Mesothelial cell of epicardium (in vitro differentiated cells): ENCODE results near the gene RIBC2. TPM values are rescaled to one million over a fixed set of nuclear protein-coding genes. Genes with fewer than 3 reads are reported as not detected.

ENCODE experiments used
- DNase-seq, 2 experiments: peaks; one replicate each; pipeline ENCODE4 v3.0.0; 2021; ENCODE audit warnings: low spot score in 2 of 2; ENCODE audit not compliant: unreplicated experiment in 2 of 2
- H3K27ac Mint-ChIP-seq: 2 replicates; pipeline ENCODE4 v1.8.0; 2021; ENCODE audit warnings: mixed read lengths
- H3K27me3 Mint-ChIP-seq: 2 replicates; pipeline ENCODE4 v1.8.0; 2021; ENCODE audit warnings: low read depth, mixed read lengths
- H3K36me3 Mint-ChIP-seq: 2 replicates; pipeline ENCODE4 v1.8.0; 2021; ENCODE audit warnings: mixed read lengths
- H3K4me1 Mint-ChIP-seq: 2 replicates; pipeline ENCODE4 v1.8.0; 2021; ENCODE audit warnings: mixed read lengths
- H3K4me3 Mint-ChIP-seq: 2 replicates; pipeline ENCODE4 v1.8.0; 2021; ENCODE audit warnings: mild to moderate bottlenecking, moderate library complexity, mixed read lengths
- H3K9me3 Mint-ChIP-seq: 2 replicates; pipeline ENCODE4 v1.8.0; 2021; ENCODE audit warnings: mixed read lengths
- CTCF ChIP-seq: fragments of 200-600 bp; sonication (generic); IDR thresholded peaks from one replicate; pipeline ENCODE4 v1.5.0; 2021; ENCODE audit warnings: antibody characterized with exemption; ENCODE audit not compliant: unreplicated experiment
- total RNA-seq: library from RNA; stranded (reverse); gene quantifications from 3 replicates; pipeline ENCODE4 v1.2.1, GENCODE V29; 2021

Gene RIBC2
- total RNA-seq, 1 donor from 2014 or later, result 2.5 TPM

GRCh38 chr22:45425101-45425500 is 11.6 kb downstream of the RIBC2 start:
- no peak for TF ChIP-seq CTCF
- Mint-ChIP-seq H3K27me3 (no peaks in the 10 kb centered on the region), H3K4me1 (no peaks in the 10 kb centered on the region), H3K4me3 (no peak overlapping the region), H3K27ac (no peak overlapping the region), H3K36me3 (no peaks in the 10 kb centered on the region), H3K9me3 (peaks cover 12% of the 10 kb centered on the region)
- no peak for DNase-seq

GRCh38 chr22:45425531-45426265 is 12.2 kb downstream of the RIBC2 start:
- H3K4me3 Mint-ChIP-seq, result no peak overlapping the region
- no peaks in the 10 kb centered on the region for H3K36me3 Mint-ChIP-seq
- H3K27me3 Mint-ChIP-seq, result no peaks in the 10 kb centered on the region
- no peaks in the 10 kb centered on the region for H3K4me1 Mint-ChIP-seq
- no peak for TF ChIP-seq CTCF
- no peak for DNase-seq
- H3K27ac Mint-ChIP-seq, result no peak overlapping the region
- H3K9me3 Mint-ChIP-seq, result peaks cover 8% of the 10 kb centered on the region

GRCh38 chr22:45426387-45426786 is 12.9 kb downstream of the RIBC2 start:
- no peak for DNase-seq
- no peak overlapping the region for H3K4me3 Mint-ChIP-seq
- no peaks in the 10 kb centered on the region for H3K27me3 Mint-ChIP-seq
- TF ChIP-seq CTCF, result no peak
- H3K27ac Mint-ChIP-seq, result no peak overlapping the region
- H3K36me3 Mint-ChIP-seq, result no peaks in the 10 kb centered on the region
- H3K9me3 Mint-ChIP-seq, result peaks cover 8% of the 10 kb centered on the region
- no peaks in the 10 kb centered on the region for H3K4me1 Mint-ChIP-seq

- Mint-ChIP-seq H3K36me3 (no peaks in the 10 kb centered on the region), H3K4me3 (no peak overlapping the region), H3K9me3 (peaks cover 8% of the 10 kb centered on the region), H3K27ac (no peak overlapping the region), H3K27me3 (no peaks in the 10 kb centered on the region), H3K4me1 (no peaks in the 10 kb centered on the region)
- no peak for DNase-seq
- TF ChIP-seq CTCF, result no peak
These were observed 13.6 kb downstream of the RIBC2 start for GRCh38 chr22:45427114-45427513.

- Mint-ChIP-seq H3K27me3 (no peaks in the 10 kb centered on the region), H3K27ac (no peak overlapping the region), H3K4me3 (no peak overlapping the region), H3K36me3 (no peaks in the 10 kb centered on the region), H3K4me1 (no peaks in the 10 kb centered on the region), H3K9me3 (peaks cover 8% of the 10 kb centered on the region)
- DNase-seq, result no peak
- no peak for TF ChIP-seq CTCF
These were observed 15.2 kb downstream of the RIBC2 start for GRCh38 chr22:45428391-45429385.
